IMR-90 (cell line): ENCODE data around the gene ACTN1. TPM values are rescaled to one million over a fixed set of nuclear protein-coding genes. Genes with fewer than 3 reads are reported as not detected.

ENCODE experiments used
- ATAC-seq: fragments of 200-7000 bp; cut with Tn5 transposase; 2 replicates; pipeline ENCODE4 v1.9.1; 2020; ENCODE audit warnings: low read depth, mild to moderate bottlenecking, moderate library complexity
- BruUV-seq: library from RNA; stranded (reverse); fragments of 400-500 nt; replicated peaks from 2 replicates; lab custom pipeline; 2021; lab: Mats Ljungman, UMichigan
- CTCF ChIA-PET: fragments of 300-600 bp; formaldehyde crosslinking; extraction: SDS; loops from one replicate; lab custom pipeline; 2021; ENCODE audit warnings: antibody characterized with exemption; lab: Yijun Ruan, JAX
- POLR2A ChIA-PET: fragments of 300-600 bp; sonication (Branson Sonifier 250); formaldehyde crosslinking; loops from one replicate; lab custom pipeline; 2022; ENCODE audit warnings: antibody characterized with exemption; ENCODE audit not compliant: unreplicated experiment; lab: Charles Lee
- DNase-seq: peaks from one replicate; pipeline ENCODE4 v3.0.0; 2013
- H2AFZ ChIP-seq: replicated peaks from 2 replicates; pipeline ENCODE3; 2013; ENCODE audit warnings: low read length, mild to moderate bottlenecking; ENCODE audit not compliant: poor library complexity
- H2AK5ac ChIP-seq: 2 replicates; pipeline ENCODE4 v1.6.1; 2013; ENCODE audit warnings: low read depth, low read length, inconsistent platforms
- H2AK9ac ChIP-seq: replicated peaks from 2 replicates; pipeline ENCODE3; 2013; ENCODE audit warnings: mild to moderate bottlenecking, low read depth, low read length, moderate library complexity; ENCODE audit not compliant: poor library complexity
- H2BK120ac ChIP-seq: 2 replicates; pipeline ENCODE4 v1.6.1; 2013; ENCODE audit warnings: low read depth, low read length, inconsistent platforms
- H2BK15ac ChIP-seq: 3 replicates; pipeline ENCODE4 v1.6.1; 2013; ENCODE audit warnings: low read depth, low read length, inconsistent platforms
- H2BK20ac ChIP-seq: 2 replicates; pipeline ENCODE4 v1.6.1; 2013; ENCODE audit warnings: low read depth, mild to moderate bottlenecking, inconsistent platforms, low read length, moderate library complexity
- H2BK5ac ChIP-seq: 2 replicates; pipeline ENCODE4 v1.6.1; 2013; ENCODE audit warnings: mild to moderate bottlenecking, low read depth, low read length, inconsistent platforms; ENCODE audit not compliant: poor library complexity, severe bottlenecking
- H3K14ac ChIP-seq: replicated peaks from 2 replicates; pipeline ENCODE4 v1.6.1; 2013; ENCODE audit warnings: low read depth, low read length, inconsistent platforms
- H3K18ac ChIP-seq: 2 replicates; pipeline ENCODE4 v1.6.1; 2013; ENCODE audit warnings: low read depth, low read length, control low read depth
- H3K23ac ChIP-seq: 2 replicates; pipeline ENCODE4 v1.6.1; 2013; ENCODE audit warnings: low read depth, low read length, inconsistent platforms
- H3K27ac ChIP-seq: 2 replicates; pipeline ENCODE4 v1.5.1; 2013; ENCODE audit warnings: mild to moderate bottlenecking, control low read depth, low read length; ENCODE audit not compliant: insufficient read depth
- H3K27me3 ChIP-seq: 2 replicates; pipeline ENCODE4 v1.6.1; 2013; ENCODE audit warnings: low read length; ENCODE audit not compliant: control insufficient read depth, insufficient read depth
- H3K36me3 ChIP-seq: 2 replicates; pipeline ENCODE4 v1.6.1; 2013; ENCODE audit warnings: low read length, mixed read lengths; ENCODE audit not compliant: control insufficient read depth, insufficient read depth
- H3K4ac ChIP-seq: 2 replicates; pipeline ENCODE4 v1.6.1; 2013; ENCODE audit warnings: low read depth, low read length, inconsistent platforms
- H3K4me1 ChIP-seq: 2 replicates; pipeline ENCODE4 v1.6.1; 2013; ENCODE audit warnings: low read length, mixed read lengths; ENCODE audit not compliant: control insufficient read depth, insufficient read depth
- H3K4me2 ChIP-seq: 2 replicates; pipeline ENCODE4 v1.6.1; 2013; ENCODE audit warnings: low read depth, mild to moderate bottlenecking, control low read depth, low read length, moderate library complexity
- H3K4me3 ChIP-seq: 2 replicates; pipeline ENCODE4 v1.5.1; 2013; ENCODE audit warnings: low read depth, mild to moderate bottlenecking, control low read depth, low read length, moderate library complexity; ENCODE audit not compliant: insufficient read depth
- H3K56ac ChIP-seq: 2 replicates; pipeline ENCODE4 v1.6.1; 2013; ENCODE audit warnings: low read length, inconsistent platforms; ENCODE audit not compliant: insufficient read depth; ENCODE audit errors: extremely low read depth
- H3K79me1 ChIP-seq, 2 experiments: 2 replicates each; pipeline ENCODE4 v1.6.1; 2013; ENCODE audit warnings: low read length in 2 of 2, inconsistent platforms in 1 of 2, low read depth in 1 of 2
- H3K9ac ChIP-seq: 2 replicates; pipeline ENCODE4 v1.6.1; 2013; ENCODE audit warnings: low read depth, low read length, control low read depth
- H3K9me1 ChIP-seq: 2 replicates; pipeline ENCODE4 v1.6.1; 2013; ENCODE audit warnings: low read length, inconsistent platforms; ENCODE audit not compliant: insufficient read depth
- H3K9me3 ChIP-seq: 2 replicates; pipeline ENCODE4 v1.6.1; 2013; ENCODE audit warnings: low read length; ENCODE audit not compliant: control insufficient read depth, insufficient read depth
- H4K20me1 ChIP-seq: 2 replicates; pipeline ENCODE4 v1.6.1; 2013; ENCODE audit warnings: low read length, inconsistent platforms; ENCODE audit not compliant: insufficient read depth
- H4K5ac ChIP-seq: 2 replicates; pipeline ENCODE4 v1.6.1; 2013; ENCODE audit warnings: mild to moderate bottlenecking, low read depth, low read length, control low read depth
- H4K8ac ChIP-seq, 2 experiments: 2 replicates each; pipeline ENCODE4 v1.6.1; 2013; ENCODE audit warnings: low read depth in 2 of 2, low read length in 2 of 2, control low read depth in 1 of 2, inconsistent platforms in 1 of 2
- H4K91ac ChIP-seq: 2 replicates; pipeline ENCODE4 v1.6.1; 2013; ENCODE audit warnings: low read depth, low read length, inconsistent platforms; ENCODE audit not compliant: insufficient read depth
- CEBPB ChIP-seq: IDR thresholded peaks from 2 replicates; pipeline ENCODE4 v1.6.1; 2012; ENCODE audit warnings: low read depth, low read length, improper control_type of control experiment
- CHD1 ChIP-seq: IDR thresholded peaks from 2 replicates; pipeline ENCODE4 v1.6.1; 2012; ENCODE audit warnings: low read depth, low read length, improper control_type of control experiment
- CTCF ChIP-seq: conservative IDR thresholded peaks from 2 replicates; pipeline ENCODE4 v1.5.1; 2012; ENCODE audit warnings: mild to moderate bottlenecking, low read depth, low read length, improper control_type of control experiment
- MAFK ChIP-seq: IDR thresholded peaks from 2 replicates; pipeline ENCODE4 v1.6.1; 2012; ENCODE audit warnings: low read depth, low read length, improper control_type of control experiment
- MXI1 ChIP-seq: IDR thresholded peaks from 2 replicates; pipeline ENCODE4 v1.6.1; 2012; ENCODE audit warnings: low read depth, mild to moderate bottlenecking, low read length, moderate library complexity, borderline replicate concordance
- NFE2L2 ChIP-seq: fragments of 150-350 bp; IDR thresholded peaks from 2 replicates; pipeline ENCODE4 v1.6.1; 2016; ENCODE audit warnings: low read depth, mild to moderate bottlenecking, low read length
- WGBS, 2 experiments: methylation state at CpG; one replicate each; pipeline versions ENCODE4 v1.1.5 to v1.1.7; 2013; ENCODE audit warnings: missing lambda C conversion rate in 2 of 2; ENCODE audit not compliant: insufficient read length in 1 of 2; ENCODE audit errors: extremely low coverage in 2 of 2; 5-methylcytosine and 5-hydroxymethylcytosine counted together
- dilution Hi-C: fragments of 300-500 bp; cut with HindIII; formaldehyde crosslinking; loops from one replicate; pipeline ENCODE4 v1.14.3; 2018; ENCODE audit warnings: low sequenced_read_pairs; ENCODE audit not compliant: unreplicated experiment
- in situ Hi-C: fragments of 300-500 bp; cut with MboI; formaldehyde crosslinking; loops from 3 replicates; pipeline ENCODE4 v1.14.3; 2019; ENCODE audit warnings: low sequenced_read_pairs, inconsistent platforms, mixed read lengths
- intact Hi-C: fragments of 100-400 bp; cut with micrococcal nuclease; formaldehyde crosslinking; loops from 2 replicates; pipeline ENCODE4 v1.10.0; 2022
- polyA plus RNA-seq, 3 experiments: library from polyadenylated mRNA; depleted of rRNA; stranded (reverse); fragments of >200 nt; gene quantifications; 2 replicates each; pipeline ENCODE4 v1.2.3, GENCODE V29; 2012; ENCODE audit warnings: low replicate concordance in 1 of 3
- total RNA-seq: library from RNA; depleted of rRNA; stranded (reverse); fragments of >200 nt; gene quantifications from 2 replicates; pipeline ENCODE4 v1.2.3, GENCODE V29; 2012

Gene ACTN1
- total and polyA plus RNA-seq, 2 of the 4 experiments (the other 2 are of a cell fraction): 684 to 766 TPM

- no peak overlapping the region for H2BK20ac ChIP-seq
- H4K5ac ChIP-seq: no peak overlapping the region
- H4K91ac ChIP-seq: no peak overlapping the region
- no peak overlapping the region for H3K4me2 ChIP-seq
- H4K8ac ChIP-seq: no peak overlapping the region
- no peaks in the 10 kb centered on the region for H3K27me3 ChIP-seq
- TF ChIP-seq CTCF: no peak
- no peak for TF ChIP-seq CEBPB
- TF ChIP-seq MXI1: no peak
- no peak for TF ChIP-seq CHD1
- TF ChIP-seq MAFK: no peak
- no peak for TF ChIP-seq NFE2L2
- no peak overlapping the region for H2AK5ac ChIP-seq
- in situ Hi-C loops: no loop called here
- intact Hi-C loops: no loop called here
- H3K18ac ChIP-seq: no peak overlapping the region
- H3K9me3 ChIP-seq: no peaks in the 10 kb centered on the region
- 97% methylated on average over 4 of the region's 13 CpGs; no CpG with 5 or more reads in 1 of the 2 experiments for WGBS, 2 experiments
- no peak overlapping the region for H3K9ac ChIP-seq
- H3K4me3 ChIP-seq: no peak overlapping the region
- no peak overlapping the region for H3K23ac ChIP-seq
- H4K20me1 ChIP-seq: peaks cover 92% of the 10 kb centered on the region
- no peak overlapping the region for H3K27ac ChIP-seq
- CTCF ChIA-PET: interaction anchor here (0.6 kb wide), 1 partner anchor 20 kb away, joined by 3 read pairs; no protein-coding TSS in a partner anchor
- H3K4ac ChIP-seq: no peak overlapping the region
- H2BK15ac ChIP-seq: no peak overlapping the region
- BruUV-seq: no TSS peak
- peak overlapping the region; percentile 0 for H2BK5ac ChIP-seq
- POLR2A ChIA-PET: no interaction called here
- peaks cover 95% of the 10 kb centered on the region for H3K36me3 ChIP-seq
- H3K14ac ChIP-seq: no peak overlapping the region
- DNase-seq (no peak), ATAC-seq (no peak)
- H2AK9ac ChIP-seq: no peak overlapping the region
- H3K4me1 ChIP-seq: peaks cover 8% of the 10 kb centered on the region
- H3K56ac ChIP-seq: no peak overlapping the region
- peaks cover 63 to 92% of the 10 kb centered on the region in 2 experiments for H3K79me1 ChIP-seq
- peaks cover 15% of the 10 kb centered on the region for H3K9me1 ChIP-seq
- H2BK120ac ChIP-seq: no peak overlapping the region
- dilution Hi-C loops: no loop called here
- H2AFZ ChIP-seq: no peak overlapping the region
These were observed 99.1 kb downstream of the ACTN1 start for GRCh38 chr14:68879841-68880575.
